Vagina (tissue), 2 donors: ENCODE measurements around the gene METTL26. TPM values are rescaled to one million over a fixed set of nuclear protein-coding genes. Genes with fewer than 3 reads are reported as not detected.

Experiments used
- DNase-seq, 2 donors: peaks; one replicate each; pipeline ENCODE4 v3.0.0-alpha.2; 2017; ENCODE audit errors: extremely low spot score in 2 of 2
- H3K27ac ChIP-seq: fragments of 200-600 bp; sonication (generic); one replicate; pipeline ENCODE4 v1.5.1; 2019
- H3K27me3 ChIP-seq: fragments of 200-600 bp; sonication (generic); one replicate; pipeline ENCODE4 v1.5.1; 2019
- H3K36me3 ChIP-seq, 2 donors: fragments of 200-600 bp; sonication (generic); one replicate each; pipeline ENCODE4 v1.5.1; 2017 to 2019
- H3K4me1 ChIP-seq: fragments of 200-600 bp; sonication (generic); one replicate; pipeline ENCODE4 v1.5.1; 2019
- H3K4me3 ChIP-seq, 2 donors: fragments of 200-600 bp; sonication (generic); 1 replicate in 1 of 2; 2 replicates in 1 of 2; pipeline ENCODE4 v1.5.1; 2016 to 2019
- H3K9me3 ChIP-seq: fragments of 200-600 bp; sonication (generic); one replicate; pipeline ENCODE4 v1.5.1; 2019
- POLR2A ChIP-seq, 2 donors: fragments of 450-650 bp; IDR thresholded peaks; one replicate each; pipeline ENCODE4 v1.6.1; 2017; ENCODE audit warnings: antibody characterized with exemption in 2 of 2, mild to moderate bottlenecking in 2 of 2, moderate library complexity in 2 of 2
- POLR2AphosphoS5 ChIP-seq, 2 donors: sonication (generic); formaldehyde crosslinking; IDR thresholded peaks; one replicate each; pipeline ENCODE4 v1.9.0; 2017; ENCODE audit warnings: antibody characterized with exemption in 2 of 2, mild to moderate bottlenecking in 2 of 2, low read depth in 1 of 2; ENCODE audit not compliant: insufficient read depth in 1 of 2
- intact Hi-C: fragments of 100-400 bp; cut with DNase I; formaldehyde crosslinking; loops from one replicate; pipeline ENCODE4 v1.15.1; 2023
- total RNA-seq: library from RNA; depleted of rRNA; stranded (reverse); fragments of >200 nt; gene quantifications from one replicate; pipeline ENCODE4 v1.2.3, GENCODE V29; 2016
- TF ChIP-seq, protein P1 (sequence below), 3 experiments: fragments of 450-650 bp in 2 of 3; fragments of 200-600 bp in 1 of 3; sonication (generic) in 1 of 3; IDR thresholded peaks; one replicate each; pipeline ENCODE4 v1.5.1; 2017 to 2019; ENCODE audit warnings: antibody characterized with exemption in 3 of 3, mild to moderate bottlenecking in 2 of 3, moderate library complexity in 2 of 3

METTL26 gene
- total RNA-seq, 1 donor from 2014 or later, result 187 TPM

DNA sequence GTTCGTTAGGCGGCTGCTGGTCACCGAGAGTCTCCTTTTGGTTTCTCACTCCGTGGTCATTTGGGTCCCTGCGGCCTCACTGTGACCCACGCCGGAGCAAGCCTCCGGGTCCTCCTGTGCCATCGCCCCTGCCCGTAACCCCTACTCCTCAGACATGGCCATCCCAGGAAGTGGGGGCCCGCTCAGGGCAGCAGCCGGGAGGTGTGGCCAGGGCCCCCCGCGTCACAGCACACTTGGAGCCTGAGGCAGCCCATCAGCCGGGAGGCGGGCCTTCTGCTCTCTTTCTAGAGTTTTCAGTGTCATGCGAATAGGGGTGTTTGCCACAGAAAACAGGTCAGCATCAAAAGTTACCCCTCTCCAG is 13.2 kb downstream of the METTL26 start:
- Histone ChIP-seq H3K9me3 (no peaks in the 10 kb centered on the region), H3K36me3 (no peaks in the 10 kb centered on the region), H3K27ac (peak overlapping the region; percentile 81), H3K4me3 (peak overlapping the region in 1 of 2 donors; percentile 7), H3K27me3 (no peaks in the 10 kb centered on the region), H3K4me1 (peaks cover 42% of the 10 kb centered on the region)
- no peak for DNase-seq
- TF ChIP-seq, protein P1, sequence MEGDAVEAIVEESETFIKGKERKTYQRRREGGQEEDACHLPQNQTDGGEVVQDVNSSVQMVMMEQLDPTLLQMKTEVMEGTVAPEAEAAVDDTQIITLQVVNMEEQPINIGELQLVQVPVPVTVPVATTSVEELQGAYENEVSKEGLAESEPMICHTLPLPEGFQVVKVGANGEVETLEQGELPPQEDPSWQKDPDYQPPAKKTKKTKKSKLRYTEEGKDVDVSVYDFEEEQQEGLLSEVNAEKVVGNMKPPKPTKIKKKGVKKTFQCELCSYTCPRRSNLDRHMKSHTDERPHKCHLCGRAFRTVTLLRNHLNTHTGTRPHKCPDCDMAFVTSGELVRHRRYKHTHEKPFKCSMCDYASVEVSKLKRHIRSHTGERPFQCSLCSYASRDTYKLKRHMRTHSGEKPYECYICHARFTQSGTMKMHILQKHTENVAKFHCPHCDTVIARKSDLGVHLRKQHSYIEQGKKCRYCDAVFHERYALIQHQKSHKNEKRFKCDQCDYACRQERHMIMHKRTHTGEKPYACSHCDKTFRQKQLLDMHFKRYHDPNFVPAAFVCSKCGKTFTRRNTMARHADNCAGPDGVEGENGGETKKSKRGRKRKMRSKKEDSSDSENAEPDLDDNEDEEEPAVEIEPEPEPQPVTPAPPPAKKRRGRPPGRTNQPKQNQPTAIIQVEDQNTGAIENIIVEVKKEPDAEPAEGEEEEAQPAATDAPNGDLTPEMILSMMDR (IDR thresholded peaks at IDR 0.05), result no peak
- TF ChIP-seq POLR2AphosphoS5 (IDR thresholded peaks at IDR 0.05; ENCODE audit: insufficient read depth in 1 of 2, low read depth in 1 of 2) (no peak), POLR2A (IDR thresholded peaks at IDR 0.05) (no peak)
- intact Hi-C loops, result no loop called here

DNA sequence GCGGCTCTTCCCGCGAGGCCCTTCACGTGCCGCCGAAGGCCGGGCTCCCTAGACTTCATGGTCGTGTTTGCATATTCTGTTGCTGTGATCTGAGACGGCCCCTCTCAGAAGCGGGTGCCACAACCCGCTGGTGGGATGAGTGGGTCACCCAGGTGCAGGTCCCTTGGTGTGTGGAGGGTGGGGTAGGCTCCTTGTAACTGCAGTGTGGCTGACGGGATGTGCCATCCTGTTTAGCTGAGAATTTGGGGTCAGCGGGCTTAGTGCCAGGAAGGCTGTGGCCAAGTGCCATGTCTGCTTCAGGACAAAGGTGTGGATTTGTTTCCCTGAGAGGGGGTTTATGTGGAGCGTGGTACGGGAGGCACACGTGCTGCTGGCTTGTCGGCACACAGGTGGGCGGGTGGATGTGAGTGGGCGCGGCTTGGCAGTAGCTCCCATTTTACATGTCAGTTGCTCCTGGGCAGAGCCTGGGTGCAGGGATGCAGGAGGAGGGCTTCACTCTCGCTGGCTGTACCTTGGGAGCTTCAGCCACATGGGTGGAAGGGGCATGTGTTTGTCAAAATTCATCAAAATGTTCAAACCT is 14.5 kb downstream of the METTL26 start:
- Histone ChIP-seq H3K36me3 (no peaks in the 10 kb centered on the region), H3K9me3 (no peaks in the 10 kb centered on the region), H3K4me3 (no peak overlapping the region), H3K4me1 (peaks cover 40% of the 10 kb centered on the region), H3K27me3 (no peaks in the 10 kb centered on the region), H3K27ac (peak overlapping the region; percentile 81)
- no peak for TF ChIP-seq POLR2AphosphoS5 (IDR thresholded peaks at IDR 0.05; ENCODE audit: insufficient read depth in 1 of 2, low read depth in 1 of 2)
- TF ChIP-seq, protein P1 (IDR thresholded peaks at IDR 0.05), result no peak
- TF ChIP-seq POLR2A (IDR thresholded peaks at IDR 0.05), result no peak
- intact Hi-C loops, result no loop called here
- no peak for DNase-seq

DNA sequence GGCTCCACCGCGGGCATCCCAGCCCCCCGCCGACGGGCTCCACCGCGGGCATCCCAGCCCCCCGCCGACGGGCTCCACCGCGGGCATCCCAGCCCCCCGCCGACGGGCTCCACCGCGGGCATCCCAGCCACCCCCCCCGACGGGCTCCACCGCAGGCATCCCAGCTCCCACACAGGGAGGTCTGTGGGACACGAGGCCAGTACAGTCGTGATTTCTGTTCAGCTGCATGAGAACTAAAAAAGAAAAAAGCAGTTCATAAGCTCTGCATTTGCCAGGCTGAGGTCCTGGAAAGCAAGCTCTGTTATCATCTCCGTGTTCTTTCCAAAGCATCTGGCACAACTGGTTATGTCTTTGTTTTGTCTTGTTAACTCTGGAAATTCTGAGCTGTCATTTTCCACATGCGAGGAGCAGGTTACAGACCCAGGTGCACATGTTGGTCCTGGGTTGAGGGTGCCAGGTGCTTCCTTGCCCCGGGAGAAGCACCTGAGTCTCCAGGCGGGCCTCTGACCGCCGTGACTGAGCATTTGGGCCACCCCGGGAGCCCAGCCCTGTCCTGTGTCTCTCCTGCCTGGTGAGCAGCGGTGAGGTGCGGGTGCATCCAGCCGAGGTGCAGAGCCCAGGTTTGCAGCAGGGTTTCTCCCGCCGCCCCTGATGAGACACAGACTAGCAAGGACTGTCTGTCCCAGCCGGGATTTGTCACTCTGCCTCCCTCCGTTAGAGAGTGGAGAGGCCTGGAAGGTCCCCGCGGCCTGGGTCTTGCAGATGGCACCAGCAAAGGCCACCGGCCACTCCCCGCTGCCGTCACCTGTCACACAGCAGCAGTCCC is 15.2 kb downstream of the METTL26 start:
- Histone ChIP-seq H3K36me3 (no peaks in the 10 kb centered on the region), H3K4me3 (no peak overlapping the region), H3K27ac (peak overlapping the region; percentile 81), H3K4me1 (peaks cover 33% of the 10 kb centered on the region), H3K9me3 (no peaks in the 10 kb centered on the region), H3K27me3 (no peaks in the 10 kb centered on the region)
- DNase-seq, result no peak
- TF ChIP-seq, protein P1 (IDR thresholded peaks at IDR 0.05), result no peak
- TF ChIP-seq POLR2AphosphoS5 (IDR thresholded peaks at IDR 0.05; ENCODE audit: insufficient read depth in 1 of 2, low read depth in 1 of 2), result no peak
- TF ChIP-seq POLR2A (IDR thresholded peaks at IDR 0.05), result no peak
- intact Hi-C loops, result no loop called here

DNA sequence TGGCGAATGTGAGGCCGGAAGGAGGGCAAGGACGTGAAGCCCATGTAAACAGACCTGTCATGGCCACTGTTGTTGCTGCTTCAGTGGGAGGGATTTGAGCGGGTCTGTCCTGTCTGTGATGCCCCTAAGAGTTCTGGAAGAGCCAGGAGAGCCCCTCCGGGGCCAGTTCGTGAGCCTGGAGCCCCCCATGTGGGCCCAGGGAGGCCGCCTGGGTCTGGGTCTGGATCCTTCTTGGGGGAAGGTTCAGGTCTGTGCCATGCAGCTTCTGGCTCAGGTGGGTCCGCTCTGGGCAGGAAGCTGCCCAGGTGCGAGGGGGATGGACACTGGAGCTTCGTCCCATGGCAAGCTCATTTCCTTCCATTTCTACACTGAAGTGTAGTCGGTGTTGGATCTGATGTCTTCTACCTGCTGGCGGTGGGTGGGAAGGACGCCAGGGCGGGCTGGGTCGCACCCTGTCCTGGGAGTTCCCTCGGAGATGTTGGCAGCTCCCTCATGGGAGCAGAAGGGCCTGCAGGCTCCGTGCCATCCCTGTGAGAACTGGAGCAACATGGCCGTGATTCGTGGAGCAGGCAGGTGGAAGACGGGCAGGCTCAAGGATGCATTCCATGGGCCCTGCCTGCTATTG is 16.5 kb downstream of the METTL26 start:
- Histone ChIP-seq H3K9me3 (no peaks in the 10 kb centered on the region), H3K4me1 (peaks cover 32% of the 10 kb centered on the region), H3K36me3 (no peaks in the 10 kb centered on the region), H3K27ac (no peak overlapping the region), H3K27me3 (no peaks in the 10 kb centered on the region), H3K4me3 (no peak overlapping the region)
- no peak for TF ChIP-seq POLR2AphosphoS5 (IDR thresholded peaks at IDR 0.05; ENCODE audit: insufficient read depth in 1 of 2, low read depth in 1 of 2)
- TF ChIP-seq, protein P1 (IDR thresholded peaks at IDR 0.05), result no peak
- TF ChIP-seq POLR2A (IDR thresholded peaks at IDR 0.05), result no peak
- DNase-seq, result no peak
- intact Hi-C loops, result no loop called here
